SK-N-MC (cell line): Measurements from ENCODE around the gene ZNF304.

Experiments used
- EZH2 ChIP-seq: fragments of 200-600 bp; sonication (generic); IDR thresholded peaks from one replicate; pipeline ENCODE4 v1.6.1; 2017; ENCODE audit warnings: antibody characterized with exemption
- POLR2AphosphoS5 ChIP-seq: IDR thresholded peaks from 2 replicates; pipeline ENCODE4 v1.6.1; 2012; ENCODE audit warnings: mild to moderate bottlenecking, low read depth, low read length, borderline replicate concordance

DNA sequence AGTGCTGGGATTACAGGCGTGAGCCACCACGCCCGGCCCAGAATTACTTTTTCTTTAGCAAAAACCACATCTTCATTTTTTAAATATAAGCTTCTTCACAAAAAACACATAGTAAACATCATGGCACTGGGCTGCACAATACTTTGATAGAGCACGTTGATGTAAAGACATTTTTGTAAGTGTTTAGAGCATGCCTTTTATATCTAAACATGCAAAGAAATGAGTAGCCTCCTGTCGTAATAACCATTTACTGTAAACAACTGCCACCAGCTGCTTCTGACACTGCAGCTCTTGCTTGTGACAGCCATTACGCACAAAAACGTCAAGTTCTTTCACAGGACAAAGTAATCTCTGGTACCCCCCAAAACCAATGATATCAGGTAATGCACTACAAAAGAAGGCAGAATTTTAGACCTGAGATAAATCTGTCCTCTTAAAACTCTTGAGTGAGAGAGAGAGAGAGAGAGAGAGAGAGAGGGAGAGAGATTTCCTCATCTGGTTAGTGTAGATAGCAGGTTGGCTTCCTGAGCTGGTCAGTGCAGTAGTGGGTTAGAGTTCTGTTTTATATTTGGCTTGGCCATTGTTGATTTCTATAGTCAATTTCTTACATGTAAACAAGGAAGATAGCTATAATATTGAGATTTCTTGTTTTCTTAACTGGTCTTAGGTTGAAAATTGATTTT lies 31.9 kb downstream of the ZNF304 start:
- no peak for TF ChIP-seq EZH2
- no peak for TF ChIP-seq POLR2AphosphoS5
